Erythroblast (primary cell): ENCODE results near the gene KPNB1.

Experiments used
- GATA1 ChIP-seq: IDR thresholded peaks from 2 replicates; pipeline ENCODE4 v1.6.1; 2011; ENCODE audit warnings: low read depth, mild to moderate bottlenecking, control low read depth, low read length, moderate library complexity
- POLR2A ChIP-seq: IDR thresholded peaks from 2 replicates; pipeline ENCODE4 v1.6.1; 2011; ENCODE audit warnings: mild to moderate bottlenecking, low read length

DNA sequence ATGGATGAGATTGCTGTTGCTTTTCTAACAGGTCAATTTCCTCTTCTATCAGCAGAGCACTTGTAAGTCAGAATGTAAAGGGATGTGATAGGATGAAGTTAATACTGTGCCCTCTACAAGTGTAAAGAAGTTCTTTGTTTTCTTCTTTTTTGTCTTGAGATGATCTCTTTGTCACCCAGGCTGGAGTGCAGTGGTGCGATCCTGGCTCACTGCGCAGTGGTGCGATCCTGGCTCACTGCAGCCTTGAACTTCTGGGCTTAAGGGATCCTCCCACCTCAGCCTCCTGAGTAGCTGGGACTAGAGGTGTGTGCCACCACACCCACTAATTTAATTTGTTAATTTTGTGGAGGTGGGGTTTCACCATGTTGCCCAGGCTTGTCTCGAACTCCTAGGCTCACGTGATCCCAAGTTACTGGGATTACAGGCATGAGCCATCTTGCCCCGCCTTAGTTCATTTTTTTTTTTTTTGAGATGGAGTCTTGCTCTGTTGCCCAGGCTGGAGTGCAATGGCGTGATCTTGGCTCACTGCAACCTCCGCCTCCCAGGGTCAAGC lies 21.6 kb upstream of the KPNB1 start:
- TF ChIP-seq POLR2A, result no peak
- no peak for TF ChIP-seq GATA1
